ENCODE measurements around the gene SMARCA4.

DNA sequence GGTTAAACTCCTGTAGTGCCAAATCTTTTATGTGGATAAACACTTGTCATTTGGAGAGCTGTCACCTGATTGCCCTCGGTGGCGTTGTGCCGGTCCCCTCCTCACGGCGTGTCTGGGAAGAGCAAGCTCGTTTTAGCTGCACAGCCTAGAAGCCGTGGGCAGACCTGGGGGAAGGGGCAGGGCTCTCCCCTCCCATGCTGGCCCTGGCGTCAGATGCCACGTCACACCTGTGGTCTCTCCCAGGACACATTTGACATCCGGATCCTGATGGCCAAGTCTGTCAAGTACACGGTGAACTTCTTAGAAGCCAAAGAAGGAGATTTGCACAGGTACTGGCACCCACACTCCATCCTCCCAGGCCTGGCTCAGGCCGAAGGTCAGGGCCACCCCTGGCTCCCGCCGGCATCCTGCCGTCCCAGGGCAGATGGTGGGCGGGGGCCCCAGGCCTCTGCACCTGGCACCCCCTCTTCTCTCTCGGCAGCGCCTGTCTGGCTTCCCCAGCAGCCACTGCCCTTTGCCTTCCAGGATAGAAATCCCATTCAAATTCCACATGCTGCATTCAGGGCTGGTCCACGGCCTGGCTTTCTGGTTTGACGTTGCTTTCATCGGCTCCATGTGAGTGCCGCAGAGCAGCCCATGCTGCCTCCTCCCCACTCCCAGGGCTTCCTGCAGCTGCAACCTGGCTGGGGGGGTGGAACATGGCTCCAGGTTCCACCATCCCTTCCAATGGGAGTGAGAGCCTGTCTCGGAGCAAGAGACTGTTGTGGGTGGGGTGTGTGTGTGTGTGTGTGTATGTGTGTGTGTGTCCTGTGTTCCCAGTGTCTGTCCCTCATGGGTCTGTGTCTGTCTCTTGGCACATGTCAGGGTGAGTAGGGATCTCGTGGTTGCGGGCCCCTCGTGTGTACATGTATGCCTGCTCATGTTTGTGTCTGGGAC, 41.2 kb upstream of the SMARCA4 start:
- TF ChIP-seq, protein P1, sequence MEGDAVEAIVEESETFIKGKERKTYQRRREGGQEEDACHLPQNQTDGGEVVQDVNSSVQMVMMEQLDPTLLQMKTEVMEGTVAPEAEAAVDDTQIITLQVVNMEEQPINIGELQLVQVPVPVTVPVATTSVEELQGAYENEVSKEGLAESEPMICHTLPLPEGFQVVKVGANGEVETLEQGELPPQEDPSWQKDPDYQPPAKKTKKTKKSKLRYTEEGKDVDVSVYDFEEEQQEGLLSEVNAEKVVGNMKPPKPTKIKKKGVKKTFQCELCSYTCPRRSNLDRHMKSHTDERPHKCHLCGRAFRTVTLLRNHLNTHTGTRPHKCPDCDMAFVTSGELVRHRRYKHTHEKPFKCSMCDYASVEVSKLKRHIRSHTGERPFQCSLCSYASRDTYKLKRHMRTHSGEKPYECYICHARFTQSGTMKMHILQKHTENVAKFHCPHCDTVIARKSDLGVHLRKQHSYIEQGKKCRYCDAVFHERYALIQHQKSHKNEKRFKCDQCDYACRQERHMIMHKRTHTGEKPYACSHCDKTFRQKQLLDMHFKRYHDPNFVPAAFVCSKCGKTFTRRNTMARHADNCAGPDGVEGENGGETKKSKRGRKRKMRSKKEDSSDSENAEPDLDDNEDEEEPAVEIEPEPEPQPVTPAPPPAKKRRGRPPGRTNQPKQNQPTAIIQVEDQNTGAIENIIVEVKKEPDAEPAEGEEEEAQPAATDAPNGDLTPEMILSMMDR (IDR thresholded peaks at IDR 0.05) = no peak
- TF ChIP-seq POLR2A (IDR thresholded peaks at IDR 0.05) = no peak
